Tibial artery (tissue), 4 donors: ENCODE results near the gene REM1.
"Not testable (repeated sequence)": the region's sequence is repeated elsewhere in the genome, so short reads cannot be mapped to it uniquely, and the experiment has no call there.

Source experiments
- DNase-seq, 2 donors: peaks; one replicate each; pipeline ENCODE4 v3.0.0-alpha.2; 2019
- H3K27ac ChIP-seq, 2 donors: fragments of 200-600 bp; sonication (generic) in 1 of 2; 1 replicate in 1 of 2; 2 replicates in 1 of 2; pipeline ENCODE4 v1.5.1; 2018 to 2019; ENCODE audit warnings: mild to moderate bottlenecking in 1 of 2
- H3K27me3 ChIP-seq, 2 donors: fragments of 200-600 bp; sonication (generic) in 1 of 2; one replicate each; pipeline versions ENCODE4 v1.5.1 to v1.6.0; 2016 to 2019
- H3K36me3 ChIP-seq, 3 donors: fragments of 200-600 bp; sonication (generic) in 2 of 3; one replicate each; pipeline ENCODE4 v1.5.1; 2016 to 2019; ENCODE audit warnings: mild to moderate bottlenecking in 2 of 3
- H3K4me1 ChIP-seq, 4 donors: fragments of 200-600 bp; sonication (generic) in 2 of 4; 1 replicate in 3 of 4; 2 replicates in 1 of 4; pipeline ENCODE4 v1.5.1; 2016 to 2019
- H3K4me3 ChIP-seq, 2 donors: fragments of 200-600 bp; sonication (generic) in 1 of 2; 1 replicate in 1 of 2; 2 replicates in 1 of 2; pipeline ENCODE4 v1.5.1; 2018 to 2019; ENCODE audit warnings: mild to moderate bottlenecking in 2 of 2
- H3K9me3 ChIP-seq, 3 donors: fragments of 200-600 bp; sonication (generic) in 1 of 3; one replicate each; pipeline ENCODE4 v1.5.1; 2016 to 2019
- intact Hi-C: fragments of 100-400 bp; cut with DNase I; formaldehyde crosslinking; loops from one replicate; pipeline ENCODE4 v1.15.0; 2023; ENCODE audit warnings: low total_unique reads
- TF ChIP-seq, protein P1 (sequence below), 2 experiments: fragments of 200-600 bp in 1 of 2; fragments of 450-650 bp in 1 of 2; IDR thresholded peaks; one replicate each; pipeline ENCODE4 v1.5.1; 2017 to 2019; ENCODE audit warnings: antibody characterized with exemption in 2 of 2, mild to moderate bottlenecking in 1 of 2, moderate library complexity in 1 of 2

The REM1 gene

DNA sequence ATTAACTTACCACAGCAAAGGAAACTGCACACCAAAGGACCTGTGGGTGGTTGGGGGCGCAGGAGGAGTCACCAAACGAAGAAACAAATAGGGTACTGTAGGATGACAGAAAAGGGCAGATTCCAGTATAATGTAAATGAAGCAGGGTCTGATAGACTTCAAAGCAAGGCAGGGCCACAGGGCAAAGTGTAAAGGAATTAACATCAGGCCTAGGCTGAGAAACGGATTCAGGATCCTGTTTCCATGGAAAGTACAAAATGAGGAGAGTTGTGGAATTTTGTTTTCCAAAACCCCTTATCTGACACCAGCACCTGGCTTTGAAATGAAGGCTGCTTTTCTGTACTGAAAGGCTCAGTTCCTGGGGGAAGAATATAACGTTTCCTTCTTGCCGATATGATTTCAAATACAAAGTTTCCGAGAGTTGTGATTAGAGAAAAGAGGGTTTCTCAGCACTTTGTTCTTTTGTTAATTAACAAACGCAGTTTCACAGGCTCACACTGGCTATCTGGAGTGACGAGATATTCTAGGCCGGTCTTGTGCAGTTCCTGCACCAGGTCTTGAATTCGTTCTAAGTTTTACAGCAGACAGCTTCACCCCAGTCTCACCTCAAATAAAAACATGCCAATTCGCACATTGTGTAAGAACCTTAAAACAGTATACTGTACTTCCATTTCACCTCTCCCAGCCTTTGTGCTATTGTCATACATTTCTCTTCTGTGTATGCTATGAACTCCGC is 28.8 kb upstream of the REM1 start:
- H3K9me3 ChIP-seq: no peaks in the 10 kb centered on the region
- DNase-seq: no peak
- intact Hi-C loops: no loop called here
- H3K27ac ChIP-seq: no peak overlapping the region
- no peaks in the 10 kb centered on the region for H3K36me3 ChIP-seq
- H3K4me1 ChIP-seq: no peaks in the 10 kb centered on the region
- TF ChIP-seq, protein P1, sequence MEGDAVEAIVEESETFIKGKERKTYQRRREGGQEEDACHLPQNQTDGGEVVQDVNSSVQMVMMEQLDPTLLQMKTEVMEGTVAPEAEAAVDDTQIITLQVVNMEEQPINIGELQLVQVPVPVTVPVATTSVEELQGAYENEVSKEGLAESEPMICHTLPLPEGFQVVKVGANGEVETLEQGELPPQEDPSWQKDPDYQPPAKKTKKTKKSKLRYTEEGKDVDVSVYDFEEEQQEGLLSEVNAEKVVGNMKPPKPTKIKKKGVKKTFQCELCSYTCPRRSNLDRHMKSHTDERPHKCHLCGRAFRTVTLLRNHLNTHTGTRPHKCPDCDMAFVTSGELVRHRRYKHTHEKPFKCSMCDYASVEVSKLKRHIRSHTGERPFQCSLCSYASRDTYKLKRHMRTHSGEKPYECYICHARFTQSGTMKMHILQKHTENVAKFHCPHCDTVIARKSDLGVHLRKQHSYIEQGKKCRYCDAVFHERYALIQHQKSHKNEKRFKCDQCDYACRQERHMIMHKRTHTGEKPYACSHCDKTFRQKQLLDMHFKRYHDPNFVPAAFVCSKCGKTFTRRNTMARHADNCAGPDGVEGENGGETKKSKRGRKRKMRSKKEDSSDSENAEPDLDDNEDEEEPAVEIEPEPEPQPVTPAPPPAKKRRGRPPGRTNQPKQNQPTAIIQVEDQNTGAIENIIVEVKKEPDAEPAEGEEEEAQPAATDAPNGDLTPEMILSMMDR (IDR thresholded peaks at IDR 0.05): no peak
- H3K4me3 ChIP-seq: no peak overlapping the region
- peaks cover 0 to 4% of the 10 kb centered on the region in 2 donors for H3K27me3 ChIP-seq

DNA sequence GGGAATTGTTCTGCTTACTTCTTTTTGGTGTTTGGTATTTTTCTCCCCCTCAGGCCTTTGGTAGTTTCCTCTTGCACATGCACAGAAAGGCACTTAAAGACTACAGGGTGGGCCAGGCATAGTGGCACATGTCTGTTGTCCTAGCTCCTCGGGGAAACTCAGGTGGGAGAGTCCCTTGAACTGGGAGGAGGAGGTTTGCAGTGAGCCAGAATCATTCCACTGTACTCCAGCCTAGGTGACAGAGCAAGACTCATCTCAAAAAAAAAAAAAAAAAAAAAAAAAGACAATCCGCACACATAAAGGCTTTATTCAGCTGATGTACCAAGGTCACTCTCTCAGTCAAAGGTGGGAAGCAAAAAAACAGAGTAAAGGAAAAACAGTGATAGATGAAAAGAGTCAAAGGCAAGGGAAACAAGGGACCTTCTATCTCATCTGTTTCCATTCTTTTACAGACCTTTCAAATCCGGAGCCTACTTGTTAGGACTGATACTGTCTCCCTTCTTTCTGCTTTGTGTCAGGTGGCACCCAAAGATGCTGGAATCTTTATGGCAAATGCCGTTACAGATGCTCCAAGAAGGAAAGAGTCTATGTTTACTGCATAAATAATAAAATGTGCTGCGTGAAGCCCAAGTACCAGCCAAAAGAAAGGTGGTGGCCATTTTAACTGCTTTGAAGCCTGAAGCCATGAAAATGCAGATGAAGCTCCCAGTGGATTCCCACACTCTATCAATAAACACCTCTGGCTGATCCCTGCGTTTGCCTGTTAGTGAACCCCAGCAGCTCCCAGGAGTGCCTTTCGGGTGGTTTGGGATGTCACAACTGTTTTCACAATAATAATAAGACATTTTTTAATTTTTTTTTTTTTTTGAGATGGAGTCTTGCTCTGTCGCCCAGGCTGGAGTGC is 25.3 kb upstream of the REM1 start:
- Histone ChIP-seq H3K27me3 (no peaks in the 10 kb centered on the region), H3K4me3 (no peak overlapping the region), H3K4me1 (peaks cover 0 to 17% (median 0%) of the 10 kb centered on the region in 4 donors), H3K27ac (no peak overlapping the region), H3K36me3 (no peaks in the 10 kb centered on the region), H3K9me3 (no peaks in the 10 kb centered on the region)
- TF ChIP-seq, protein P1 (IDR thresholded peaks at IDR 0.05): no peak
- intact Hi-C loops: no loop called here
- no peak for DNase-seq

DNA sequence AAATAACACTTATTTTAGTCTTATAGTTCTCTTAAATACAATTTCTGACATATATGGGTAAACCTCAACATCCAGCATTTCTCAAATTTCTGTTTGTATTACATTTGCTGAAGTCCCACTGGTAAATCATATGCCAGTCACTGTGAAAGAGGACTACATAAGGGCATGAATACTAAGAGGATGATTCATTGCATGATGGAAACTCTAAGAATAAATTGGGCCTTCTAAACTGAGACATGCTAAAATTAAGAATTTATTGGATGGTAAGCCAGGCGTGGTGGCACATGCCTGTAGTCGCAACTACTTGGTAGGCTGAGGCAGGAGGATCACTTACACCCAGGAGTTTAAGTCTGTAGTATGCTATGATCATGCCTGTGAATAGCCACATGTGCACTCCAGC is 22.5 kb upstream of the REM1 start:
- H3K27ac ChIP-seq: peak overlapping the region; percentile 69 to 76
- intact Hi-C loops: no loop called here

DNA sequence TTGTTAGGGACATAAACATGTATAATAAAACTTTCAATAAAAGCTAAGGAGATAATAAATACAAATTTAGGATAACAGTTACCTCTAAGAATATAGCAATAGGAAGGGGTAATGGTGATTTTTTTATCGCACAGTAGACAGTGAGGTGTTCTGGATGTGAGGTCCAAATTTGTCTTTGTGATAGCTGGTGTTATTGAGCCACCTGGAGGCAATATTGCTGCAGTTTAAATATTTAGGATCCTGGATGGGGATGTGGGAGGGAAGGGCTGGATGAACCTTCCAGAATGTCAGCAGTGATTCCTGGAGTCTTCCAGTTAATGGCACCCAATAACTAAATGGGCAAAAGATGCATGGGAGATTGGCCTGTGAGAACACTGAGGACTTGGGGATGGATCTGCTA is 20.7 kb upstream of the REM1 start:
- Histone ChIP-seq H3K27me3 (no peaks in the 10 kb centered on the region), H3K36me3 (no peaks in the 10 kb centered on the region), H3K4me1 (peaks cover 0 to 17% (median 0%) of the 10 kb centered on the region in 4 donors), H3K27ac (no peak overlapping the region), H3K4me3 (no peak overlapping the region), H3K9me3 (no peaks in the 10 kb centered on the region)
- intact Hi-C loops: no loop called here
- DNase-seq: no peak
- TF ChIP-seq, protein P1 (IDR thresholded peaks at IDR 0.05): no peak

More for the DNA sequence above, 22.5 kb upstream of the REM1 start:
- TF ChIP-seq, protein P1 (IDR thresholded peaks at IDR 0.05): no peak
- Histone ChIP-seq H3K27me3 (no peaks in the 10 kb centered on the region), H3K36me3 (no peaks in the 10 kb centered on the region), H3K9me3 (no peaks in the 10 kb centered on the region), H3K4me3 (no peak overlapping the region), H3K4me1 (peaks cover 0 to 17% (median 0%) of the 10 kb centered on the region in 4 donors)
- no peak for DNase-seq

DNA sequence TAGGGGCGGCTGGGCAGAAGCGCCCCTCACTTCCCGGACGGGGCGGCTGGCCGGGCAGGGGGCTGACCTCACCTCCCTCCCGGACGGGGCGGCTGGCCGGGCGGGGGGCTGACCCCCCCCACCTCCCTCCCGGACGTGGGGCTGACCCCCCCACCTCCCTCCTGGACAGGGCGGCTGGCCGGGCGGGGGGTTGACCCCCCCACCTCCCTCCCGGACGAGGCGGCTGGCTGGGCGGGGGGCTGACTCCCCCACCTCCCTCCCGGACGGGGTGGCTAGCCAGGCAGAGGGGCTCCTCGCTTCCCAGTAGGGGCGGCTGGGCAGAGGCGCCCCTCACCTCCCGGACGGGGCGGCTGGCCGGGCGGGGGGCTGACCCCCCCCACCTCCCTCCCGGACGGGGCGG is 4.1 kb upstream of the REM1 start:
- H3K27me3 ChIP-seq, H3K36me3 ChIP-seq, DNase-seq, H3K9me3 ChIP-seq, H3K4me3 ChIP-seq, intact Hi-C loops, H3K27ac ChIP-seq: not testable (repeated sequence)
- H3K4me1 ChIP-seq: peaks cover 0 to 18% (median 11%) of the 10 kb centered on the region in 4 donors
